Measurements from ENCODE around the gene UBE2O. TPM values are rescaled to one million over a fixed set of nuclear protein-coding genes. Genes with fewer than 3 reads are reported as not detected.

The UBE2O gene
- total RNA-seq, 1 donor from 2014 or later = 12.3 TPM

GRCh38 chr17:76391200-76391715 lies 61.7 kb downstream of the UBE2O start:
- DNase-seq (ENCODE audit: low read depth in 2 of 2) = no peak

GRCh38 chr17:76390003-76390421 lies 62.9 kb downstream of the UBE2O start:
- DNase-seq (ENCODE audit: low read depth in 2 of 2) = peak in 1 of 2 donors; percentile 51

GRCh38 chr17:76388966-76389888 lies 63.7 kb downstream of the UBE2O start:
- DNase-seq (ENCODE audit: low read depth in 2 of 2) = peak; percentile 49 to 84

- no peak for DNase-seq (ENCODE audit: low read depth in 2 of 2)
Measured at GRCh38 chr17:76386966-76387765, 65.8 kb downstream of the UBE2O start.

GRCh38 chr17:76385892-76386786 lies 66.8 kb downstream of the UBE2O start:
- DNase-seq (ENCODE audit: low read depth in 2 of 2) = peak; percentile 86 to 89

- DNase-seq (ENCODE audit: low read depth in 2 of 2) = peak; percentile 64 to 87
Measured at GRCh38 chr17:76384987-76385891, 67.7 kb downstream of the UBE2O start.

- peak; percentile 85 to 88 for DNase-seq (ENCODE audit: low read depth in 2 of 2)
Measured at GRCh38 chr17:76384222-76384986, 68.5 kb downstream of the UBE2O start, which contains the start of gene SPHK1. TSS of gene SPHK1 (plus strand) at chr17:76384609. CDS start at chr17:76385645, 1,036 bp downstream.

- DNase-seq (ENCODE audit: low read depth in 2 of 2) = peak; percentile 69 to 75
Measured at GRCh38 chr17:76383546-76384221, 69.3 kb downstream of the UBE2O start.

GRCh38 chr17:76382803-76383545 lies 70.0 kb downstream of the UBE2O start:
- peak; percentile 81 to 90 for DNase-seq (ENCODE audit: low read depth in 2 of 2)

GRCh38 chr17:76382351-76382802 lies 70.6 kb downstream of the UBE2O start:
- peak; percentile 64 to 85 for DNase-seq (ENCODE audit: low read depth in 2 of 2)

- peak; percentile 27 to 44 for DNase-seq (ENCODE audit: low read depth in 2 of 2)
Measured at GRCh38 chr17:76381633-76382350, 71.2 kb downstream of the UBE2O start.

- DNase-seq (ENCODE audit: low read depth in 2 of 2) = peak in 1 of 2 donors; percentile 64
Measured at GRCh38 chr17:76379646-76380376, 73.1 kb downstream of the UBE2O start.

- DNase-seq (ENCODE audit: low read depth in 2 of 2) = no peak
Measured at GRCh38 chr17:76379275-76379641, 73.7 kb downstream of the UBE2O start.

- DNase-seq (ENCODE audit: low read depth in 2 of 2) = peak; percentile 11 to 50
Measured at GRCh38 chr17:76378548-76379274, 74.2 kb downstream of the UBE2O start.

GRCh38 chr17:76376318-76377133 lies 76.4 kb downstream of the UBE2O start:
- DNase-seq (ENCODE audit: low read depth in 2 of 2) = no peak
